AG08395 (cell line): ENCODE measurements around the gene PPP3R1.
A peak's percentile ranks its signal among the peaks of the same experiment; 100 is the strongest.

Experiments
- DNase-seq: peaks from one replicate; pipeline ENCODE4 v3.0.0; 2012; ENCODE audit warnings: mixed read lengths, low spot score

The PPP3R1 gene

DNA sequence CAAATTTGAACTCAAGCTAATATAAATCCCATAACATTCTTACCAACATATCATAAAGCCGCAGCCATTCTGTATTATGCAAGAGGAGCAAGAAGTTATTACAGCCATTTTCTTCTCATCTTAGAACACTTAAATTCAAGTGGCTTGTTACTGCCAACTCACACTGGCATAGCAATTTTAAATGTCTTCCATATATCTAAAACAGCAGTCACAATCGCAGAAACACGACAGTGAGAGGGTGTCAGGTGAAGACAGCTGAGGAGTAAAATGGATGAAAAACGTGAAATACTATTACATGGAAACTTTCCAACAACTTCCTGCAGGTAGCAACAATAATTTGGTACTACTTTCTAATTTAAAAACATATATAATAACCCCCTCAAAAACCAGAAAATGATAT lies 17.9 kb downstream of the PPP3R1 start:
- DNase-seq: no peak

DNA sequence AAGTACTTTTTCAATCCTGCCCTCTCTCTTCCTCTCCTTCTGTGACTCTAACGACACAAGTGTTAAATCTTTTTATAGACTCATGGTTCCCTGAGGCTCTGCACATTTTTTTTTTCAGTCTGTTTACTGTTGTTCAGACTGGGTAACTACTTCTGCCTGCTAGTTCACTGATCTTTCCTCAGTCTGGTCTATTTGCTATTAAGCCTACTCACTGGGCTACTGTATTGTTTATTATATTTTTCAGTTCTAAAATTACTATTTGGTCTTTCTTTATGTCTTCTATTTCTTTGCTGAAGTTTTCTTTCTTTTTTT lies 21.3 kb downstream of the PPP3R1 start:
- no peak for DNase-seq

DNA sequence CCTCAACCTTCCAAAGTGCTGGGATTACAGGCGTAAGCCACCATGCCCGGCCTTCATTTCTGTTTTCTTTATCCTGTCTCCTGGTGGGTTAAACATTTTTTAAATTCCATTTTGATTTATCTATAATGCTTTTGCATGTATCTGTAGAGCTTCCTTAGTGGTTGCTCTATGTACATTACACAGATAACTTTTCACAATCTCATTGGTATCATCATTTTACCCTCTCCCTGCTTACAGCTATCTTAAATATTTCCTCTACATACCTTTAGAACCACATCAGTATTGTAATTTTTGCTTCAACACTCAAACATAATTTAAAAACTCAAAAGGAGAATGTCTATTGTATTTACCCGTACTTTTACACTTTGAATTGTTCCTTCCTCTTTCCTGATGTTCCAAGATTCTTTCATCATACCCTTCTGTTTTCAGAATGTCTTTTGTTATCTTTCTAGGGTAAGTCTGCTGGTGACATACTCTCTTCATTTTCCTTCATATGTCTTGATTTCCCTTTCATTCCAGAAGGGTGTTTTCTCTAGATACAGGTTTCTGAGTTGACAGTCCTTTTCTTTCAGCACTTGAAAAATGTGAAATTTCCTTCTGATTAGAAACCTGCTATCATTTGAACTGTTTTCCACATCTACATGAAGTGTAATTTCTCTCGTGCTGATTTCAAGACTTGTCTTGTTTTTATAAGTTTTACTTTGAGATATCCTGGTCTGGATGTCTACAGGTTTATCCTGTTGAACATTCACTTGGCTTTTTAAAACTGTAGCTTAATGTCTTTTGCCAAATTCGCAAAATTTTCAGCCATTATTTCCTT lies 21.9 kb downstream of the PPP3R1 start:
- DNase-seq: no peak

DNA sequence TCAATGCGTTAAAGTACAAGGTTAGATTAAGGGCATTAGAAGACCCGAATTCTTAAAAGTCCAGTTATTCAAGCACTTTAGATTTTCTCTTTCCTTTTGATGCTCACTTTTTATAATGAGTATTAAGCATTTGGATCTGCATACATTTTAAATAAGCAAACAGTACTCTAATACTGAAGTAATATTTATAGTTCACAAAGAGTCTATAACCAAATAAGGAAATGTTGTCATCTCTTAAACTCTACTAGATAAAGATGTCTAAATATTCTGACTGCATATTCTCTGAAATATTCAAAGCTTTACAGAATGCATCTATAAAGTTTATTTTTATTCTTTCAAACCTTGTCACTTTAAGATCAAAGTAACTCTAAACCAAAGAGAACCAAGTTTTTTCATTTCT lies 25.5 kb downstream of the PPP3R1 start:
- no peak for DNase-seq

DNA sequence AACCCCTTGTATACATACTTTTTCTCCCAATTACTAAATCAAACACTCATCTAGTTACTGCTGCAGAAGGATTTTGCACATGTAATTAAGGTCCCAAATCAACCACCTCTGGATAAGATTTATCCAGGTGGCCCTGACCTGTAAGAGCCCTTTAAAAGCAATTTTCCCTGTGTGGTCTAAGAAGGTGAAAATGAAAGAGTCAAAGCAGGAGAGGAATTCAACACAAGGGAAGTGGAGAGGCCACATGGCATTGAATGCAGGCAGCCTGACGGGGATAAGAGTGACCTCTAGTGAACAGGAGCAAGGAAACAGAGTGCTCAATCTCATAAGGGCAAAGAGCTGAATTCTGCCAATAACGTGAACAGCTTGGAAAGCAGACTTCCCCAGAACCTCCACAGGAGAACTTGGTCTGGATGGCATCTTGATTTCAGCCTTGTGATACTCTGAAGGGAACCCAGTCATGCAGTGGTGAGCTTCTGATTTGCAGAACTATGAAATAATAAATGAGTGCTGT lies 27.2 kb downstream of the PPP3R1 start:
- DNase-seq: peak; percentile 13

DNA sequence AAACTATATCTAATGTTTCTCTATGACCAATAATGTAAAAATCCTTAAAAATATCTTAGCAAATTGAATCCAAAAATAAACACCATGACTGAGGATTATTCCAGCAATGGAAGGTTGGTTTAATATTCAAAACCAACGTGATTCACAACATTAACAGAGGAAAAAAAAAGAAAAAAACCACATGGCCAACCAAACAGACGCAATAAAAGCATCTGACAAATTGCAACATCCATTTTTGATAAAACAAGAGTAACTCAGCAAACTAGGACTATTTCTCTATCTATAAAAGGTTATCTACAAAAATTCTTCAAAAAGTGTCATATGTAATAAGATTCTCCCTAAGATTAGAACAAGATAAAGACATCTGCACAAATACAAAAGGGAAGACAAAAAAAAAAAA lies 28.9 kb downstream of the PPP3R1 start:
- DNase-seq: no peak

DNA sequence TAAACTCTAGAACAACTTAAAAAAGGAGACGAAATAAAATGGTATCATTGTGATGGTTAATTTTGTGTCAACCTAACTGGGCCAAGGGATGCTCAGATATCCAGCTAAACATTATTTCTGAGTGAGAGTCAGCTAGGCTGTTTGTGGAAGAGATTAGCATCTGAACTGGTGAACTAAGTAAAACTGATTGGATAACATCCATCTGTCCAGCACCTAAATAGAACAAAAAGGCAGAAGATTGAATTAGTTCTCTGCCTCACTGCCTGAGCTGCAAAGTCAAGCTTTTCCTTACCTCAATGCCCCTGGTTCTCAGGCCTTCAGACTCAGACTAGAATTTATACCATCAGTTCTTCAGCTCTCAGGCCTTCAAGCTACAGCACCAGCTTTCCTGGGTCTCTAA lies 30.0 kb downstream of the PPP3R1 start:
- no peak for DNase-seq

DNA sequence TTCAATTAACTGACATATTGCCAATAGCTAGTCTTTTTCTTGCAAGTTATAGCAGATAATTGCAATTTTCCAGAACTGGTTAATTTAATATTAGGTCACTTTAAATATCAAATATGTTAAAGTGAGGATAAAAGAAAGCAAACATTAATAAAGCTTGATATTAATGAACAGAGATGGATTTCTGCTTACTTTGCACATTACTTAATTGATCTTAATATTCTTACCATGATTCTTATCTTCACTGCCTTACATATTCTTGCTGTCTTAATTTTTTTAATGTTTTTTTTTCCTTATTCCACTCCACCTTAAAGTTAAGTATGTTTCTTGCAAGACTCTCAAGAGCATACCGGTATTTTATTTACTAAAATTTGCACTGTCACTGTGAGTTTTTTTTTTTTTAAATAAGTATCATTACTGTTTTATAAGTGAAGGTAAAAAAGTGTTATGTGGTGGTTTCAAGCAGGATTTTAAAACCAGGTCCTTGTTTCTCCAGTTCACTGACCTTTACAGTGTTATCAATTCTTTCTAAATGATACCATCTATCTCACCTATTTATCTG lies 33.9 kb downstream of the PPP3R1 start:
- no peak for DNase-seq

DNA sequence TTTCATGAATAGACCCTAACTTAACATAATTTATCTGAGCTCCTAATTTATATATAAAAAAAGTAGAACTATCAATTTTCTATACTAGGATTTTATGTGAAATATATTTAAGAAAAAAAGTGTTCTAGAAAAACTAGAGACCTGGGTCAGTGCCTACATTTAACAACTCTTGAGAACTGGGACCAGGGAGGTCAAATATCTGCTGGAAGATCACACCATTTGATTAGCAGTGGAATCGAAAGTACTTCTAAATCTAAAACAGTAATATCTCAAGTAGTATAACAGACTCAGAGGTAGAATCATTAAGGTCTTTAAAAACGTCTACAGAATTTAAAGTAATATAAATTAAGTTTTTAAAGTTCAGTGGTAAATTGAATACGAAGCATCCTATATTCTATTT lies 34.6 kb downstream of the PPP3R1 start:
- no peak for DNase-seq

DNA sequence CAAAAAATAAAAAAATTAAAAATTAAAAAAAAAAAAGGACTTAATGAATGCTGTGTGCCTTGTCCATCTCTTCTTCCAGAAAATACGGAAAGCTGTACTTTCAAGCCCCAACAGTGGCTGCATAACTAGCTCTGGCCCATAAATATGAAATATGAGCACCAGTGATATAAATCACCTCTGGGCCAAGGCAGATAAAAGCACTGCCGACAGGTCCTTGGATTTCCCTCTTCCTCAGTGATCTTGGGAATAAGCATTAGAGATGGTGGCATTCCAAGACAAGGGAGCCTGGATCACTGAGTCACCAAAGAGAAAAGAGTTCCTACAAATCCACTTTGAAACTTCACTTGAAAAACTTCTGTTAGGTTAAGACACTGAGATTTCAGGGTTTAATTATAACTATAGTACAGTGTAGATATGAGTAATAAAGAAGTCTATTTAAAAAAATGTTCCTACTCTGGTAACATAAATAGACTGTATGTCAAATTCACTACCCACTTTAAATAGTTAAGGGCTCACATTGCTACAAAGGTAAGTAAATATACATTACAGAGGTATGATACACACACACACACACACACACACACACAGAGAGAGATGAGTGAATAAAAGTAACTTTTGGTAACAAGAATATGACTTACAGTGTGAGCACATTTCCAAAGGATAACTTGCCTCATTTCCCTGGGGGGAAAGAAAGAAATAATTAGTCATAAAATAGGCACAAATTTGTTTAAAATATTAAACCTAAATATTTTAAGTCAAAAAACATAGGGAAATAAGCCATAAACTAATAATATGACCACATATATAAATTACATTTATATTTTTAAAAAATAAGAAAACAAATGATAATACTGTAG lies 35.6 kb downstream of the PPP3R1 start:
- no peak for DNase-seq

DNA sequence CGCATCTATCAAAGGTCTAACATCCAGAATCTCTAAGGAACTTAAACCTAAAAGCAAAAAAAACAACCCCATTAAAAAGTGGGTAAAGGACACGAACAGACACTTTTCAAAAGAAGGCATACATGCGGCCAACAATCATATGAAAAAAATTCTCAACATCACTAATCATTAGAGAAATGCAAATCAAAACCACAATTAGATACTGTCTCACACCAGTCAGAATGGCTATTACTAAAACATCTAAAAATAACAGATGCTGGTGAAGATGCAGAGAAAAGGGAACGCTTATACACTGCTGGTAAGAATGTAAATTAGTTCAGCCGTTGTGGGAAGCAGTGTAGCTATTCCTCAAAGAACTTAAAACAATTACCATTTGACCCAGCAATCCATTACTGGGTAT lies 38.0 kb downstream of the PPP3R1 start:
- no peak for DNase-seq

DNA sequence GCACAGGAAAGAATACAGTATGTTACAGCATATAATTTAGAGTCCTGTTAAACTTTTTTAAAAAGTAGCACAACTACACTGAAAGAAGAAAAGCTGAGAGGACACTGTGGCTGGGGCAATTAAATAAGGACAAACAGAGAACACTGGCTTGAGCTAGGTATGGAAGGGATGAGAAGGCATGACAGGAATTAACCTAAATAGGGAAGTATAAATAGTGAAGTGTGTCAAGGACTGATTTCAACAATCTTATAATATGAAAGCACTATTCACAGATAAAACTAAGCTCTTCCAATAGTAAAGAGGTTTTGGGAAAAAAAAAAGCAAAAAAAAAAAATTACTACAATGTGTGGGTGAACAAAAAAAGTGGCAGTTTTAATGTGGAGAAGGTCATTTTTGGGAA lies 45.5 kb downstream of the PPP3R1 start:
- no peak for DNase-seq

DNA sequence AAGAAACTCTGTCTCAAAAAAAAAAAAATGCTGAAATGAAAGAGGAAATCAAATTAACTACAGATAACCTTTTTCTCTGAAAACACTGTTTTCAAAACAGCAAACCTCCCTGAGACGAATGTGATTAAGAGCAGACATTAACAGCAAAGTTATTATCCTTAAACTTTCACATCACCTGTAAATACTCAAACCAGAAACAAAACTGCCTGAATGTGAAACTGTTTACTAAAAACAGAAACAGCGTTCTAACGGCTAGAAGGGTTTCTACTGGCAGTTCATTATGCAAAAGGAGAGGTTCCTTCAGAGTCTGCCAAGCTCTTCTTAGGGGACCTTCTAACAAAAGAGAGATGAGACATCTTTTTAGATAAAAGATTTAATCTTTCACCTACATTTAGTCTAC lies 48.7 kb downstream of the PPP3R1 start:
- DNase-seq: no peak

DNA sequence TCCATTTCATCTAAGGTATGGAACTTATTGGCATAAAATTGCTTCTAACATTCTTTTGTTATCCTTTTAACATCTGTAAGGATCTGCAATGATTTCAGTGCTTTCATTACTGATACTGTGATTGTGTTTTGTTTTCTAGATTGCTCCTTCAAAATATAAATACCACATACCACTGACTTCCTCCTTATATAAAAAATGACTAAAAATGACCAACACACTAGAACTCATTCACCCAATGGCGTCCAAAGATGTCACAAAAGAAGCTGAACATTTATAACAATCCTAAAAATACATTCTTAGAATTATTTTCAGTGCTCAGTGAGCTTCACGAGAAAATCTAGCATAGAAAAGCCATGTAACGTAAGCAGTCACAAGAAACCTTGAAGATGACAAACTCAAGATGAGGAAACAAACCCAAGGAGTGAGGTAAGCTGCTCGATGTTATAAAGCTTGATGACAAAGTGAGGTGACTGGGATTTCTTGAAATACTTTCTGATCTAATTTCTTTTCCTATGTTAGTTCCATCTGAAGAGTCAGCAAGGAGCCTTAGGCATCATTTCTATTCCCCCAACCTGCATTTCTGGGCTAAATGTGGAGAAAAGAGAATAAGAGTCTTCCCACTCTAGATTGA lies 52.1 kb downstream of the PPP3R1 start:
- no peak for DNase-seq

DNA sequence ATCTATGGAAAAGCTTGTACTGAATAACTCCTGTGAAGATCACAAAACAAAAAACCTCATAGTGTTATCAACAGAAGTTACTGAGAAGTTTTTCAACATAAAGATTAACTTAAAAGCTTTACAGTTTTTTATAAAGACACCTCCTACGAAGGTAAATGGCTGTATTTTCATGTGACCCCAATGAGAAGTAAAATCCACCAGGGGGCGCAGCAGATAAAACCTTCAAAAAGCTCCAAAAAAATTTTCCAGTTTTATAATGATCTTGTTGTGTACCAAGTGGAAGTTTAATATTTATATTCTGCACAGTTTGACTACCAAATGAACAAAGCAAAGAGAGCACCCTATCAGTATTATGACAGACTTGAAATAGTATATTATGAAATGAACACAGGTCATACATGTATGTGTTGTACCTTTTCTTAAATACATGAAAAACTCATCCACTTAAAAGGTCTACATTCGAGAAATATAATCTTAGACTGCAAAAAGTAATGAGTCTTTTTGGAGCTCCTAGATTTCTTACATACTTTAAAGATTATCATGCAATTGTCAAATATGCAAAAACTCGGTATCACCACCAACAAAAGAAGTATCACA lies 56.1 kb downstream of the PPP3R1 start:
- DNase-seq: peak; percentile 27

DNA sequence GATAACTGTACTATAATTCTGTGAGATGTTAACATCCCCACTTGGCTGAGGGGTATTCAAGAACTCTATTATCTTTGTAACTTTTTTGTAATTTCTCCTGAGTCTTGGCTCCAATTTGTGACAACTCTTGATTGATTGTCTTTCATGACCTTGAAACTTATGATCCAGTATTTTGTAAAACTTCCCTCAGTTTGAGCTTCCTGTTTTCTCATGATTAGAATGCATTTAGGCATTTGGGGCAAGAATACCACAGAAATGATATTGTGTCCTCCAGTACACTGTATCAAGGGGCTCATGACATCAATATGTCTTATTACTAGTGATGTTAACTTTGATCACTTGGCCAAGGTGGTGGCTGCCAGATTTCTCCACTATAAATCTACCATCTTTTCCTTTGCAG lies 57.2 kb downstream of the PPP3R1 start:
- DNase-seq: no peak

DNA sequence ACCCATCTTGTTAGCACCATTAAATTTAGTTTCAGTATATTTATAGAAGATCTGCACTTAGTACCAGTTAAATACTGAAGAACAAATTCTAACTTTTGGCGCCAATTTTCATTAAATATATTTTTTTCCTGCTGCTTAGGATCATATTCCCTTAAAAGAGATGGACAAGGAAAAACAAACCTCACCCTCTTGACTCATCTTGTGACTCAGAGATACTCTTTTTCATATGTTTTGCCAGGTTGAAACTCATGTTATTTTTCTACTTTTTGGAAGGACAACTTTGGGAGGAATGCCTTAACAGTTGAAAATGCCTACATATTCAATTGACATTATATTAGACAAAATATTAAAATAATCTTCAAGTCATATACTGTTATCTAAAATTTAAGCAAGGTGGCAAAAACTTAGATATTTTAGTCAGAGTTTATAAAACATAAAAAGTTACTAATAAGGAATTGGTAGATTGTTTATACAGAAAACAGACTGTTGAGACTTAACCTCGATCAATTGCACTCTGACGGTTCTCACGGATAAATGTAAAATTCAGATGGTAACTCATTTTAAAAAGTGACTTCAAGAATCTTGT lies 58.5 kb downstream of the PPP3R1 start:
- DNase-seq: peak; percentile 36

DNA sequence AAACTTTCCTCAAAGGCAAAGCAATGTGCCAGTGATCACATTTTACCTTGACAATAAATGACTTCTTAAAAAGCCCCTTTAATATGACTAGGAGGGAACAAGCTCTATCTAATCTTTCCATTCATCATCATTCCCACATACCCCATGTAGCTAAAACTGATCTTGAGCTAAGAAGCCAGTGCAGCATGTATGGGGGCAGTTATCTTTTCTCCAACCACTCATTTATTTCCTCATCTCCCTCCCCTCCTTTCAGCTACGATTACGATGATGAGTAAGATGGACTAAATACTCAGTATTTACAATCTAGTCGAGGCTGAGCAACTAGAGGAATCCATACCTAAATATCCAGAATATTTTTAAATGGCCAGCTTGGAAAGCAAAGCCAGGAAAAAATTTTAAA lies 59.2 kb downstream of the PPP3R1 start:
- no peak for DNase-seq

DNA sequence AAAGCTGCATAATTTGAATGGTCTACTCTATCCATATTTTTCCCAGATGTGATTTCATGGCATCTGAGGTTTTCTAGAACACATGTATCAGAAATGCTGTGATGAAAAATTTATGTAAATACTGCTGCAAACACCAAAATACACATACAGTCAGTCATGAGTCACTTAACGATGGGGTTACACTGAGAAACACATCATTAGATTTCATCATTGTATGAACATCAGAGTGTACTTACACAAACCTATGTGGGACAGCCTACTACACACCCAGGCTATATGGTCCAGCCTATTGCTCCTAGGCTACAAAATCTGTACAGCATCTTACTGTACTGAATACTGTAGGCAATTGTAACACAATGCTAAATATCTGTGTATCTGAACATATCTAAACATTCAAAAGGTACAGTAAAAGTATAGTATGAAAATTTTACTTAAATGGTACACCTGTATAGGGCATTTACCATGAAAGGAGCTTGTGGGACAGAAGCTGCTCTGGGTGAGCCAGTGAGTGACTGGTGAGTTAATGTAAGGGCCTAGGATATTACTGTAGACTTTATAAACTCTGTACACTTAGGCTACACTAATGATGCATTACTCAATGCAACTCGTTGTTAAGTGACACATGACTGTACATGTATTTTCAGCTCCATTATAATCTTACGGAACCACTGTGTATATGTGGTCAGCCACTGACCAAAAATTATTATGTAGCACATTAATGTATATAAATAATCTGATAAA lies 61.2 kb downstream of the PPP3R1 start:
- DNase-seq: peak; percentile 45

DNA sequence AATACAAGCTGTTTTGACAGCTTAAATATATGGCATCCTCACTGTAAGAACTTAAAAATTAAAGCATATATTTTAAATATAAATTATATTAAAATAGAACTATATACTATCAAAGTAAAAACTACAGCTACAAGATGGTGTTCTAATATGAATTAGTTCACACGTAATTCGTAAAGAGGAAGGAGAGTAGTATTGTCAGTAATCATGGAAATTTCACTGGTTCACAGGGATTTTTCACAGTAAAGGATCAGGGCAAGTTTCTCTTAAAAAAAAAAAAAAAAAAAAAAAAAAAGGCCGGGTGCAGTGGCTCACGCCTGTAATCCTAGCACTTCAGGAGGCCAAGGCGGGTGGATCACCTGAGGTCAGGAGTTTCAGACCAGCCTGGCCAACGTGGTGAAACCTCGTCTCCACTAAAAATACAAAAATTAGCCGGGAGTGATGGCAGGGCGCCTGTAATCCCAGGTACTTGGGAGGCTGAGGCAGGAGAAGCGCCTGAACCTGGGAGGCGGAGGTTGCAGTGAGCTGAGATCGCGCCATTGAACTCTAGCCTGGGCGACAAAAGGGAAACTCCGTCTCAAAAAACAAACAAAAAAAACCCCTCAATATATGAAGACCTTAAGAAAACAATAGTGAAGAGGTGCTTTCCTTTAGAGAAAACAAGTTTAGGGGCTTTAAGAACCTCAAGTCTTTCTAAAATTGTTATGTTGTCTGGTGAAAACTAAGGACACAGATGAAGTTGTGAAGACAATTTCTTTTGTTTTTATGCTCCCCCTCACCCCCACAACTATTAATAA lies 62.1 kb downstream of the PPP3R1 start:
- no peak for DNase-seq
